Measurements from ENCODE around the gene PSMG3. TPM values are rescaled to one million over a fixed set of nuclear protein-coding genes. Genes with fewer than 3 reads are reported as not detected.
A peak's percentile ranks its signal among the peaks of the same experiment; 100 is the strongest.

The PSMG3 gene
- total RNA-seq, 1 donor from 2014 or later: 56.0 TPM

- H3K4me1 Mint-ChIP-seq (ENCODE audit: low read depth): peaks cover 14% of the 10 kb centered on the region
- DNase-seq (ENCODE audit: low spot score): no peak
- peaks cover 20% of the 10 kb centered on the region for H3K27me3 Mint-ChIP-seq (ENCODE audit: insufficient read depth)
- no peak overlapping the region for H3K27ac Mint-ChIP-seq
- no peak overlapping the region for H3K4me3 Mint-ChIP-seq
- intact Hi-C loops (cut with micrococcal nuclease): no loop called here
- H3K36me3 Mint-ChIP-seq (ENCODE audit: low read depth): peaks cover 1% of the 10 kb centered on the region
- peaks cover 10% of the 10 kb centered on the region for H3K9me3 Mint-ChIP-seq
Measured at GRCh38 chr7:1593091-1593866, 23.4 kb upstream of the PSMG3 start.

- H3K4me1 Mint-ChIP-seq (ENCODE audit: low read depth): peaks cover 14% of the 10 kb centered on the region
- H3K27me3 Mint-ChIP-seq (ENCODE audit: insufficient read depth): peaks cover 20% of the 10 kb centered on the region
- intact Hi-C loops (cut with micrococcal nuclease): no loop called here
- DNase-seq (ENCODE audit: low spot score): no peak
- no peak overlapping the region for H3K27ac Mint-ChIP-seq
- H3K4me3 Mint-ChIP-seq: peak overlapping the region; percentile 17
- H3K9me3 Mint-ChIP-seq: peaks cover 13% of the 10 kb centered on the region
- H3K36me3 Mint-ChIP-seq (ENCODE audit: low read depth): peaks cover 1% of the 10 kb centered on the region
Measured at GRCh38 chr7:1592299-1592871, 22.6 kb upstream of the PSMG3 start.

- intact Hi-C loops (cut with micrococcal nuclease): no loop called here
- no peak overlapping the region for H3K27ac Mint-ChIP-seq
- H3K36me3 Mint-ChIP-seq (ENCODE audit: low read depth): peaks cover 1% of the 10 kb centered on the region
- DNase-seq (ENCODE audit: low spot score): no peak
- peaks cover 13% of the 10 kb centered on the region for H3K9me3 Mint-ChIP-seq
- no peak overlapping the region for H3K4me3 Mint-ChIP-seq
- H3K27me3 Mint-ChIP-seq (ENCODE audit: insufficient read depth): peaks cover 20% of the 10 kb centered on the region
- H3K4me1 Mint-ChIP-seq (ENCODE audit: low read depth): peaks cover 14% of the 10 kb centered on the region
Measured at GRCh38 chr7:1591876-1592275, 22.0 kb upstream of the PSMG3 start.

GRCh38 chr7:1591396-1591795 is 21.6 kb upstream of the PSMG3 start:
- intact Hi-C loops (cut with micrococcal nuclease): no loop called here
- peaks cover 20% of the 10 kb centered on the region for H3K27me3 Mint-ChIP-seq (ENCODE audit: insufficient read depth)
- DNase-seq (ENCODE audit: low spot score): no peak
- peaks cover 1% of the 10 kb centered on the region for H3K36me3 Mint-ChIP-seq (ENCODE audit: low read depth)
- H3K9me3 Mint-ChIP-seq: peaks cover 13% of the 10 kb centered on the region
- H3K27ac Mint-ChIP-seq: no peak overlapping the region
- peaks cover 14% of the 10 kb centered on the region for H3K4me1 Mint-ChIP-seq (ENCODE audit: low read depth)
- H3K4me3 Mint-ChIP-seq: no peak overlapping the region

GRCh38 chr7:1590887-1591286 is 21.1 kb upstream of the PSMG3 start:
- intact Hi-C loops (cut with micrococcal nuclease): no loop called here
- Mint-ChIP-seq H3K27me3 (ENCODE audit: insufficient read depth) (peaks cover 20% of the 10 kb centered on the region), H3K36me3 (ENCODE audit: low read depth) (peaks cover 1% of the 10 kb centered on the region), H3K4me3 (no peak overlapping the region), H3K4me1 (ENCODE audit: low read depth) (peaks cover 14% of the 10 kb centered on the region), H3K9me3 (peaks cover 13% of the 10 kb centered on the region), H3K27ac (no peak overlapping the region)
- DNase-seq (ENCODE audit: low spot score): no peak

GRCh38 chr7:1590476-1590875 is 20.6 kb upstream of the PSMG3 start:
- intact Hi-C loops (cut with micrococcal nuclease): no loop called here
- no peak for DNase-seq (ENCODE audit: low spot score)
- peaks cover 14% of the 10 kb centered on the region for H3K4me1 Mint-ChIP-seq (ENCODE audit: low read depth)

GRCh38 chr7:1588978-1589377 is 19.1 kb upstream of the PSMG3 start:
- DNase-seq (ENCODE audit: low spot score): no peak
- intact Hi-C loops (cut with micrococcal nuclease): no loop called here
- peaks cover 1% of the 10 kb centered on the region for H3K36me3 Mint-ChIP-seq (ENCODE audit: low read depth)
- peaks cover 13% of the 10 kb centered on the region for H3K9me3 Mint-ChIP-seq
- H3K4me3 Mint-ChIP-seq: no peak overlapping the region
- H3K27me3 Mint-ChIP-seq (ENCODE audit: insufficient read depth): peaks cover 18% of the 10 kb centered on the region
- H3K27ac Mint-ChIP-seq: no peak overlapping the region
- H3K4me1 Mint-ChIP-seq (ENCODE audit: low read depth): peaks cover 14% of the 10 kb centered on the region

More at GRCh38 chr7:1590476-1590875, 20.6 kb upstream of the PSMG3 start:
- Mint-ChIP-seq H3K27me3 (ENCODE audit: insufficient read depth) (peaks cover 20% of the 10 kb centered on the region), H3K27ac (no peak overlapping the region), H3K9me3 (peaks cover 13% of the 10 kb centered on the region), H3K4me3 (no peak overlapping the region), H3K36me3 (ENCODE audit: low read depth) (peaks cover 1% of the 10 kb centered on the region)

- intact Hi-C loops (cut with micrococcal nuclease): no loop called here
- no peak overlapping the region for H3K4me3 Mint-ChIP-seq
Measured at GRCh38 chr7:1587738-1588137, 17.9 kb upstream of the PSMG3 start.

GRCh38 chr7:1586827-1587705 is 17.2 kb upstream of the PSMG3 start:
- Mint-ChIP-seq H3K4me3 (no peak overlapping the region), H3K4me1 (ENCODE audit: low read depth) (peaks cover 8% of the 10 kb centered on the region), H3K9me3 (peaks cover 13% of the 10 kb centered on the region), H3K27me3 (ENCODE audit: insufficient read depth) (peaks cover 12% of the 10 kb centered on the region), H3K36me3 (ENCODE audit: low read depth) (no peaks in the 10 kb centered on the region), H3K27ac (no peak overlapping the region)
- no peak for DNase-seq (ENCODE audit: low spot score)
- intact Hi-C loops (cut with micrococcal nuclease): no loop called here

More at GRCh38 chr7:1587738-1588137, 17.9 kb upstream of the PSMG3 start:
- H3K27me3 Mint-ChIP-seq (ENCODE audit: insufficient read depth): peaks cover 17% of the 10 kb centered on the region
- no peak overlapping the region for H3K27ac Mint-ChIP-seq
- H3K4me1 Mint-ChIP-seq (ENCODE audit: low read depth): peaks cover 12% of the 10 kb centered on the region
- peaks cover 1% of the 10 kb centered on the region for H3K36me3 Mint-ChIP-seq (ENCODE audit: low read depth)
- DNase-seq (ENCODE audit: low spot score): no peak
- peaks cover 13% of the 10 kb centered on the region for H3K9me3 Mint-ChIP-seq

GRCh38 chr7:1586126-1586826 is 16.4 kb upstream of the PSMG3 start:
- H3K4me3 Mint-ChIP-seq: no peak overlapping the region
- H3K27ac Mint-ChIP-seq: no peak overlapping the region
- peaks cover 13% of the 10 kb centered on the region for H3K9me3 Mint-ChIP-seq
- intact Hi-C loops (cut with micrococcal nuclease): no loop called here
- peaks cover 9% of the 10 kb centered on the region for H3K27me3 Mint-ChIP-seq (ENCODE audit: insufficient read depth)
- peaks cover under 1% of the 10 kb centered on the region for H3K4me1 Mint-ChIP-seq (ENCODE audit: low read depth)
- no peak for DNase-seq (ENCODE audit: low spot score)
- no peaks in the 10 kb centered on the region for H3K36me3 Mint-ChIP-seq (ENCODE audit: low read depth)

- Mint-ChIP-seq H3K36me3 (ENCODE audit: low read depth) (no peaks in the 10 kb centered on the region), H3K9me3 (peaks cover 13% of the 10 kb centered on the region), H3K27me3 (ENCODE audit: insufficient read depth) (peaks cover 1% of the 10 kb centered on the region), H3K4me3 (no peak overlapping the region), H3K4me1 (ENCODE audit: low read depth) (no peaks in the 10 kb centered on the region), H3K27ac (no peak overlapping the region)
- no peak for DNase-seq (ENCODE audit: low spot score)
- intact Hi-C loops (cut with micrococcal nuclease): no loop called here
Measured at GRCh38 chr7:1585142-1585981, 15.5 kb upstream of the PSMG3 start.

- Mint-ChIP-seq H3K27me3 (ENCODE audit: insufficient read depth) (peaks cover 2% of the 10 kb centered on the region), H3K4me3 (no peak overlapping the region), H3K9me3 (peaks cover 13% of the 10 kb centered on the region), H3K4me1 (ENCODE audit: low read depth) (peaks cover 5% of the 10 kb centered on the region), H3K36me3 (ENCODE audit: low read depth) (no peaks in the 10 kb centered on the region), H3K27ac (no peak overlapping the region)
- intact Hi-C loops (cut with micrococcal nuclease): no loop called here
- DNase-seq (ENCODE audit: low spot score): no peak
Measured at GRCh38 chr7:1584700-1585099, 14.9 kb upstream of the PSMG3 start.

Measured in activated T-helper 1 cell treated with anti-CD3 and anti-CD28 coated beads, Interleukin-12 subunit alpha, Interleukin-12 subunit beta, Interleukin-2, Interleukin-4 antibody, amounts not matched to agents 30 ng/mL and 10 ng/mL and 1 ng/mL, durations not matched to agents 14 hours and 24 hours and 36 hours (primary cell).